Measurements from ENCODE around the gene RAB40C. TPM values are rescaled to one million over a fixed set of nuclear protein-coding genes. Genes with fewer than 3 reads are reported as not detected.

RAB40C gene
- total RNA-seq, 1 donor from 2014 or later, result 14.8 TPM

- no peak for DNase-seq
Measured at GRCh38 chr16:617855-618254, 28.0 kb downstream of the RAB40C start.

GRCh38 chr16:619476-620100 lies 29.7 kb downstream of the RAB40C start:
- DNase-seq, result no peak

GRCh38 chr16:620700-621525 lies 31.0 kb downstream of the RAB40C start:
- DNase-seq, result no peak

DNA sequence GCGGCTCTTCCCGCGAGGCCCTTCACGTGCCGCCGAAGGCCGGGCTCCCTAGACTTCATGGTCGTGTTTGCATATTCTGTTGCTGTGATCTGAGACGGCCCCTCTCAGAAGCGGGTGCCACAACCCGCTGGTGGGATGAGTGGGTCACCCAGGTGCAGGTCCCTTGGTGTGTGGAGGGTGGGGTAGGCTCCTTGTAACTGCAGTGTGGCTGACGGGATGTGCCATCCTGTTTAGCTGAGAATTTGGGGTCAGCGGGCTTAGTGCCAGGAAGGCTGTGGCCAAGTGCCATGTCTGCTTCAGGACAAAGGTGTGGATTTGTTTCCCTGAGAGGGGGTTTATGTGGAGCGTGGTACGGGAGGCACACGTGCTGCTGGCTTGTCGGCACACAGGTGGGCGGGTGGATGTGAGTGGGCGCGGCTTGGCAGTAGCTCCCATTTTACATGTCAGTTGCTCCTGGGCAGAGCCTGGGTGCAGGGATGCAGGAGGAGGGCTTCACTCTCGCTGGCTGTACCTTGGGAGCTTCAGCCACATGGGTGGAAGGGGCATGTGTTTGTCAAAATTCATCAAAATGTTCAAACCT lies 31.8 kb downstream of the RAB40C start:
- DNase-seq, result no peak

GRCh38 chr16:622920-623280 lies 33.0 kb downstream of the RAB40C start:
- DNase-seq, result no peak

- DNase-seq, result no peak
Measured at GRCh38 chr16:624526-625070, 34.7 kb downstream of the RAB40C start.

DNA sequence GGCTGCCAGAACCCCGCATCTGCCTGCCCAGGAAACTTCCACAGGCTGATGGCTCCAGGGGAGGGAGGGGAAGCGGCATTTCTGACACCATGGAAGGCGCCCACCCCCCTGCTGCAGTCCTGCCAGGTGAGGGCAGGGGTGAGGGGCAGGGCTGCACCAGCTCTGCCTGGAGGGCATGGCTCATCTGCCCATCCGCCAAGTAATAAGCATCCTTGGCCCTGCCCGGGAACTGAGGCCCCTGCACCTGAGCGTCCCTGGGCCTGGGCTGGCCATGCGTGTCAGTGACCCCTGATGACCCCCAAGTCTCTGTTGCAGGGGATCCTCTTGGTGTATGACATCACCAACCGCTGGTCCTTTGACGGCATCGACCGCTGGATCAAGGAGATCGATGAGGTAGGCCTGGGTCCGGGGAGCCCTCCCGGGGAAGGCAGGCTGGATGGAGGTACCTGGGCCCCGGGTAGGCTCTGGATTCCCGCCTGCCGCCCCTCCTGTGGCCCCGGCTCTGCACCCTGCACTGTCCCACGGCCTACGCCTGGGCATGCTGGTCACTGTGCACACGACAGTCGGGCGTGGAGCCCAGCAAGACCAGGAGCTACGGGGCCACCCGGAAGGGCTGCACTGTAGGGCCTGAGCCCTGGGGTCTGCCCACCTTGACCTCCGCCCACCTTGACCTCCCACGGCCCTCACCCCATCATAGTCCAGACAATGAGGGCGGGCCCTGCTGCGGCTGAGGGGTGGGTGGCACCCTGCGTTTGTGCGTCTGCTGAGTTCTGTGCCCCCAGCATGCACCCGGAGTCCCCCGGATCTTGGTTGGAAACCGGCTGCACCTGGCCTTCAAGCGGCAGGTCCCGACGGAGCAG lies 35.5 kb downstream of the RAB40C start:
- no peak for DNase-seq

- no peak for DNase-seq
Measured at GRCh38 chr16:625977-626765, 36.3 kb downstream of the RAB40C start.

- DNase-seq, result no peak
Measured at GRCh38 chr16:626787-627453, 37.1 kb downstream of the RAB40C start.

DNA sequence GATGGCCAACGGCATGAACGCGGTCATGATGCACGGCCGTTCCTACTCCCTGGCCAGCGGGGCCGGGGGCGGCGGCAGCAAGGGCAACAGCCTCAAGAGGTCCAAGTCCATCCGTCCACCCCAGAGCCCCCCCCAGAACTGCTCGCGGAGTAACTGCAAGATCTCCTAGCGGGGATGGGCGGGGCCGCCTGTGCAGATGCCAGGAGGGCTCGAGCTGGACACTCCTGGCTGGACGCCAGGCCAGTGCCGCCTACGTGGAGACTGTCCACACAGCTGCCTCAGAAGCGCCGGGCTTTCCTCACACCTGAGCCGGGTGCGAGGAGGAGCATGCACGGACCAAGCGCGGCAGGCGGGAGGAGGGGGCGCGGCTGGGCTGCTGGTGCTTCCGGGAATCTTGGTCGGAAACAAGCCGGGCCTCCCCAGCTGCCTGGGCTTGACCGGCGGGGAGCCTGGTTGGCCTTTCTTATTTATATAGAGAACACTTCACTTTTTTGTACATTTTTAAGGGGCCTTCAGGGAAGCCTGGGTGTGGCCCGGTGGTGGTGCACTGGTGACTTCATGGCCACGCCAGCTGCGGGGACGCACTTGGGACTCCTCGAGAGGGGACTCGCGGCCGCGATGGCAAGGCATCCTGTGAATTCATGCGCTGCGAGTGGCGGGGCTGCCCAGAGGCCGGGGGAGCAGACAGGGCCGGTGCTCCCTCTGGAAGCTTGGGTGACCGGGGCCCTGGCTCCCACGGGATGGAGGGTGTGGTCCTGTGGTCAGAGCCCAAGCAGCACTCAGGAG lies 37.8 kb downstream of the RAB40C start:
- DNase-seq, result no peak

DNA sequence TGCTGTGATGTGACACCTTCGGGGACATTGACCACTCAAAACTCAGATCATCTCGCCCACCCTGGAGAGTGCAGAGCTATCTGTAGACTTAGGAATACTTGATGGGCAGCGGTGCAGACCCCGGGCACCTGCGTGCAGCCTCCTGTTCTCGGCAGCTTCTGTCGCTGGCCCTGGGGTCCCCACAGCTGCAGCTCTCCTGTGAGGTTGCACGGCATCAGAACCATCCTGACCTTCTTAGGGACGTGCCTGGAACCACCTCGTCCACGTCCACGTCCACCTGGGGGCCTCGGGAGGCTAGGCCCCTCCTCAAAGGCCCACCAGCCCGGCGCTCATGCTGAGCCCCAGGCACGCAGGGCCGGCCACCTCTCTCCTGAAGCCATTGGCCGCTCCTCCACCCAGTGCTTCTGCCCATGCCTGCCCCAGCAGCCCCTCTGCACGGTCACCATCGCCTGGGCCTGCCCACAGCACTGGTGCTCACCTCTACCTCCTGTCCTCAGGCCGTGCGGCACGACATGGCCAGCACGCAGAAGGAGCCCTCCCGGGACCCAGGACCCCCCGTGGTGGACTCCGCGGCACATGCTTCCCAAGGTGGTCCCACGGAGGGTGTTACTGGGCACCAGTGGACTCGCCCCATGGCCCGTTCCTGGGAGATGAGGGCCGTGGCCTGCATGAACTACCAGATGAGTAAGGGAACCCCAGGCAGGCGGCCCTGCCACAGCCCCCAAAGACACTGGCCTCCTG lies 38.6 kb downstream of the RAB40C start:
- no peak for DNase-seq

GRCh38 chr16:629185-629832 lies 39.4 kb downstream of the RAB40C start:
- no peak for DNase-seq

DNA sequence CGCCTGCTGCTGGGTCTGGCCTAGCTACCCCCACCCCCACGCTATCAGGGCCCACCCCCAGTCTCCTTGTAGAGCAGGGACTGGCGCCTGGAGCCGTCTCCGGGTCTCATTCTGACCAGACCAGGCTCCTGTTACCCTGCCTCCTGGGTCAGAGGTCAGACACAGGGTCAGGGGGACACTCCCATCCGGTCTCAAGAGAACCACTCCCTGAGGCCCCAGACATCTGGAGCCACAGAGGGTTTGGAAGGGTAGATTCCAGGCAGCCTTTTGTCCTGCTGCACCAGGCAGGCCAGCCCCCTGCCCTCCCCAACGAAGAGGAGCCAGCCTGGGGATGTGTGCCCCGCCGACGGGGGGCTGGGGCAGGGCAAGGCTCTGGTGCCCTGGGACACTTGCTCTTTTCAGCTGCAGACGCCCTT lies 40.0 kb downstream of the RAB40C start:
- DNase-seq, result no peak

GRCh38 chr16:630249-630814 lies 40.5 kb downstream of the RAB40C start:
- no peak for DNase-seq

GRCh38 chr16:630815-631405 lies 41.0 kb downstream of the RAB40C start, which contains the start of gene WFIKKN1:
WFIKKN1 (plus strand) TSS chr16:630985; CDS start chr16:631254, 269 bp downstream.
- no peak for DNase-seq

- no peak for DNase-seq
Measured at GRCh38 chr16:631808-632358, 42.0 kb downstream of the RAB40C start.

Measured in skin of body (tissue), 2 donors.